Activated CD4-positive, alpha-beta T cell treated with anti-CD3 and anti-CD28 coated beads, Interleukin-10, Interleukin-2, amounts not matched to agents 100 ng/mL and 50 ng/mL, durations not matched to agents 16 hours and 8 hours (primary cell): ENCODE measurements around the gene MOBP.
"Not testable (repeated sequence)": the region's sequence is repeated elsewhere in the genome, so short reads cannot be mapped to it uniquely, and the experiment has no call there.

Experiments used
- DNase-seq: peaks from one replicate; pipeline ENCODE4 v3.0.0-alpha.2; 2020

The MOBP gene

GRCh38 chr3:39453134-39453533, 14.3 kb upstream of the MOBP start:
- no peak for DNase-seq

GRCh38 chr3:39453872-39454271, 13.6 kb upstream of the MOBP start:
- not testable (repeated sequence) for DNase-seq

GRCh38 chr3:39454591-39455217, 12.8 kb upstream of the MOBP start:
- DNase-seq: no peak

DNA sequence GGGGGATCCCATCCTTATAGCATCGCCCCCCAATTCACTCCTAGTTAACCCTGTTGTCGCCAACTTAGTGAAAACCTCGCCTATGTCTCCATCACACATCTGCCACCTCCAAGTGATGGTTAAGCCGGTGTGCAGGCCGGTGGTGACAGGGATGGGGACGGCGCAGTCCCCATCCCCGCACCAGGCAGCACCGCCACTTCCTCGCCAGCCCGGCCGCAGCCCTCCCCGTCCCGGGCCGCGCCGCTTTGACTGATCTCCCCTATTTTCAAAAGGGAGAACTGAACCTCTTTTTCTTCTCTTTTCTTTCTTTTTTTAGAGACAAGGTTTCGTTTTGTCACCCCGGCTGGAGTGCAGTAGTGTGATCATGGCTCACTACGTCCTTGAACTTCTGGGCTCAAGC, 11.3 kb upstream of the MOBP start:
- no peak for DNase-seq

DNA sequence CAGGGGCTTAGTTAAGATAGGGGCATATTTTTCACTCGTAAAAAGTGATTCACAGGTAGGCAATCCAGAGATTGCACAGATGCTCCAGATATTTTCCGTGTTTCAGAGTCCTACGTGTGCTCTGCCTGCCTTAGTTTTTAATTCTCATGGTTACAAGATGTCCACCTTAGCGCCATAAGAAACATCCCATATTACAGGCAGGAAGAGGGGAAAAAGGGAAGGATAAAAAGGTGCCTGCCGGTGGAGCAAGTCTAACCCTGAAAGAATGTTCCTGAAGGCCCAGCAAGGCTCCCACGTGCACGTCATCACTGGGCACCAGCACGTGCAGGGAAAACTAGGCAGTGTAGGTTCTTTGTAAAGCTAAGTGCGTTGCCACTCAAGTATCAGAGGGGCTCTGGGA, 10.1 kb upstream of the MOBP start:
- no peak for DNase-seq

- DNase-seq: not testable (repeated sequence)
These were observed 8.9 kb upstream of the MOBP start for GRCh38 chr3:39458579-39458978.

- no peak for DNase-seq
These were observed 6.8 kb upstream of the MOBP start for GRCh38 chr3:39460677-39461076.

DNA sequence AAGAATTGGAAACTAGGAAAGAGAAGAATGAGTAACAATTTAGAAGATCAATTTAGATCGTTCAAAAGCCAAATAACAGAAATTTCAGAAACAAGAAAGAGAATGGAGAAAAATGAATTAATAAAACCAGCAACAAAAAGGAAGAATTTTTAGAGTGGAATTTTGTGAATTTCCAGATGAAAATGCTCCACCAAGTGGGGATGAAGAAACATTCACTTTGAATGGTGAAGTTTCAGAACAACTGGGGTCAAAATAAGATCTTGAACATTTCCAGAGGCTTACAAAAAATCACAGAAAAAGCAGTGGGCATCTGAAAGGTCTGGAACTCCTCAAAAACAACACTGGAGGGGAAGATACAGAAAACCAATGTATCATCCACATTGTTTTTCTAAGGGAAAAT, 4.2 kb upstream of the MOBP start:
- no peak for DNase-seq

GRCh38 chr3:39466988-39467387, 492 bp upstream of the MOBP start:
- DNase-seq: no peak

- DNase-seq: no peak
These were observed 592 bp downstream of the MOBP start for GRCh38 chr3:39468108-39468436.

DNA sequence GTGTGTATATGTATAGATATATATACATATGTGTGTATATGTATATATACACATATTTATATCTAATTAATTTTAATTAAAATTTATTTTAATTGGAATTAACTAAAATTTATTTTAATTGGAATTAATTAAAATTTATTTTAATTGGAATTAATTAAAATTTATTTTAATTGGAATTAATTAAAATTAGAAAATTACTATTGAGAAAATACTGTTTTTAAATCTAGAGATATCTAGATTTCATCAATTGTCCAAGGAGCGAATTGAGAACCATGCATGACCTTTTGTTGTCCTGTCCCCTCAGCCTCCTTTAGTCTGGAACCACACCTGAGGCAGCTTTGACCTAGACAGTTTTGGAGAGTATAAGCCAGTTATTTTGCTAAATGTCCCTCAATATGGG, 1.8 kb downstream of the MOBP start:
- DNase-seq: no peak

GRCh38 chr3:39469945-39470344, 2.5 kb downstream of the MOBP start:
- DNase-seq: no peak

DNA sequence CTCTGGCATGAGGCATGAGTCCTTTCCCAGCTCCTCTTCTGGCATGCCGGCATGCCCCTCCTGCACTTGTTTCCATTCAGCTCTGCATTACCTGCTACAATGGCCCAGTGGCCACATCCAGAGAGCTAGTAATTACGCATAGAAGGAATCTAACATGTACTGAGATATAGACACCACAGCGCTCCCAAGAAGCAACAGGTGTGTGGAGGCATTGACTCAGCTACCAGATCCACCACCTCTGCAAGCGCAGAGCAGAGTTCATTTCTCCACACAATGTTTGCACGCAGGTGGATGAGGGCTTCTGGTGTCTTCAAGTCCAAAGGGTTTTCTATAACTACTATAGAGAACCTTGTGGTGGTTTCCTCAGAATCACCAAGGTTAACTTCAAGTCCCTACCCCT, 4.2 kb downstream of the MOBP start:
- no peak for DNase-seq

DNA sequence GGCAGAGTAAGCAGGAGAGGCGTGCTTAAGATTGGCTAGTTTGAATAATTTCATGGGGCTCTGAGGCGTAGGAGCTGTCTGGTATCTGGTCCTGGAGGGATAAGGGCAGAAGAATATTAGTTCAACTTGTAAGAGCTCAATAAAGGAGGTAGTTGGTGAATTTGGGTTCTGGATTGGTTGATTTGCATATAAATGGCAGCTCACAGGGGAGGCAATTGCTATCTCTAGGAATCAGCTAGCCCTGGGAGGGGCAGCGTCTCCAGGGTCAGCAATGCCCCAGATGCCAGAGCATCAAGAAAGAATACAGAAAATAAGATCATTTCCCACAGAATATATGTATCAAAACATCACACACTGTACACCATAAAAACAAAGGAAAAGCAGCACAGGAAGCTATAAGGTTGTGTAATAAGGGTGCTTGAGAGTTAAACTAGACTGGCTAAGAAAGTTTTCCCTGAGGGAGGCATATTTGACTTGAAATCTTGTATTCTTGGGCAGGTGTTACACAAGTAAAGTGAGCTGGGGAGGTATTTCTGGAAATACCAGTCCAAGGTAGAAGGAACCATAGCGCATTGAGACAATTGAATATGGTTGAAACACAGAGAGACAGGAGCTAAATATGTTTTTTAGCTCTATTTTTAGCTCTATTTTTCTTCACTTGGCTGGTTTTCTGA, 6.1 kb downstream of the MOBP start:
- no peak for DNase-seq

GRCh38 chr3:39474126-39474515, 6.6 kb downstream of the MOBP start:
- no peak for DNase-seq

DNA sequence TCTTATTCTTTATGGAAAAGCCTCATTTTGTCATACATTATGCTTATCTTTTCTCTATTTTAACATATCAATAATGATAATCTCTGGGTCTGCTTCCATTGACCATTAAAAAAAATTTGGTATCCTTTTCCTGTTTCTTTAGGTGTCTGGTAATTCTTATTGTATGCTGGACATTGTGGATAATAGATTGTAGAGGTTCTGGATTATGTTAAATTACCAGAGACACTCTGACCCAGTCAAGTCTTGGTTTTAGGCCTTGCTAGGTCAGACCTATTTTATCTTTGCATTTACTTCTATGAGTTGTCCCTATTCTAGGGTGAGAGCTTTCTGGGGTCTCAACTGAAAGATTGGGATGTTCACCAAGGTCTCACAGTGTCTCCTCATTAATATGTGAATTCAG, 9.3 kb downstream of the MOBP start:
- no peak for DNase-seq

GRCh38 chr3:39478226-39478625, 10.7 kb downstream of the MOBP start:
- DNase-seq: no peak

DNA sequence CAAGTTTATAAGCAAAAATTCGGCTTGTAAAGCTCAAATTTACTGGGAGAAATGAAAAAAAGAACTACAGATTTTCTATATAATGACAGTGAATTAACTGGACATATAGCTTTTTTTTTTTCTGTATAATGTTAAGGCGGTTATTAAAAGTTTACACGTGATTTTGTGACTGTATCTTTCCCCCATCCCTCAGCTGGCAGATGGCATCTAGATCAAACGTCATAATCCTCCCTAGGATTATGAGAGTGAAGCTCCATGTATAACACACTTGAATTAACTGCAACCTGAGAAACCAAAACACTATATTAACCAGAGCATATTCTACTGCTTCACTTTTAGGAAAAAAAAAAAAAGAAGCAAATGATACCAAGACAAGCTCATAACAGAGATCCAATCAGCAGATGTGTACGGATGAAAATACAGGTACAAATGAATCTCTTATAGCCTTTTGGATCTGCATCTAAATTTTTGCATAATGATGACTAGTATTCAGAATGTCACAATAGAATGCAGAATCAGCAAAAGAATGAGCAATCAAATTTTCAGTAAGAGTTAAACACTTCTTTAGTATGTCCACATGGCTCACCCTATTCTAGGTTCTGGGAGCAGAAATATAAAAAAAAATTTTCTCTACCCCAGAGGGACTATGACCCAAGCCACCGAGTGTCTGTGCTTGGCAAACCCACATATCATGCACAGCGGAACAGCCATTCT, 12.4 kb downstream of the MOBP start:
- DNase-seq: no peak

GRCh38 chr3:39485547-39485946, 18.1 kb downstream of the MOBP start:
- no peak for DNase-seq

DNA sequence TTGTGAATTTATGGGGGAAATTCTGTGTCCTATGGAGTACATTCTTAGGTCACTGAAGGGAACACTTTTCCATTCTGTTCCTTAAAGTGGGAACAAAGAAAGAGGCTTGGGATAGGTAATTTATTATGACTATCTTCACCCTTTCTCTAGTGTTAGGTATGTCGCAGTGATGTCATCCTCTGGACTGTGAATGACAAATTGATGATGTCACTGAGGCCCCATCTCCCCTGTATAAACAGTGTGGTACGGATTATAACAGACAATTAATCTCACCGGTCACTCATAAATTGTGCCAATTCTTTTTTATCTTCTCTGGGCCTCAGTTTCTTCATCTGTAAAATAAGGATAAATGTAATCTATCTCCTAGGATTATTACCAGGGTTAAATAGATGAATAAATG, 23.5 kb downstream of the MOBP start:
- no peak for DNase-seq

DNA sequence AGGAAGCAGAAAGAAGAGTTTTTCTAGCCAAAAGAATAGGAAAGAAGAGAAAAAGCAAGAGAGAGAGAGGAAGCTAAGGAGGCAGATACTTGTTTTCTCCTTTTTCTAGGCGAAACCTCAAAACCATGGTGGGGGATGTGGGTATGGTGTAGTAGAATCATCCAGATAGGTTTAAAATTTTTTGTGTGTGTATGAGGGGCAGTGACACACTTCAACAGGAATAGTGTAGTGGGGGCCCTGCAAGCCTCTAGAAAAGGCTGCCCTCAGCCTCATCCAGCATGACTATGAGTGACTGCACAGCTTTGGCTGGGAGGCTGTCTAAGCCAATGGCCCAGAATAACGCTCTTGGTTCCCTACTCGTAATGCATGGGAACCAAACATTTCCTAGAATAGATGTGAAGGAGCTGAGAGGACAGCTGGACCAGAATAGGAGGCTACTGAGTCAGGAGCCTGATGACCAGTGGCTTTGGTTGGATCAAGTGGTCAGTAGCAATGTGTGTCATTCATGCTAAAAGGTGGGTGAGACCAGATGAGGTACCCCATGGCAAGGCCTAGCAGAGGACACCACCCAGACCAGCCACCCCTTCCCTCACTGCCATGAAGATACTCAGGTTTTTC, 24.4 kb downstream of the MOBP start:
- no peak for DNase-seq

GRCh38 chr3:39494781-39495180, 27.3 kb downstream of the MOBP start:
- DNase-seq: no peak

- DNase-seq: no peak
These were observed 30.3 kb downstream of the MOBP start for GRCh38 chr3:39497753-39498152.

- DNase-seq: no peak
These were observed 32.3 kb downstream of the MOBP start for GRCh38 chr3:39499651-39500273.
